K562 (cell line): ENCODE data around the gene DCPS. TPM values are rescaled to one million over a fixed set of nuclear protein-coding genes. Genes with fewer than 3 reads are reported as not detected.

Source experiments
- ATAC-seq: fragments of 200-7000 bp; cut with Tn5 transposase; 3 replicates; pipeline ENCODE4 v1.9.1; 2020; ENCODE audit warnings: moderate library complexity
- BruUV-seq: library from RNA; stranded (reverse); fragments of 400-500 nt; replicated peaks from 2 replicates; lab custom pipeline; 2021; lab: Mats Ljungman, UMichigan
- CTCF ChIA-PET: fragments of 300-600 bp; formaldehyde crosslinking; extraction: SDS; loops from one replicate; lab custom pipeline; 2021; ENCODE audit warnings: low intra/inter-chr PET ratio; lab: Yijun Ruan, JAX
- POLR2A ChIA-PET: fragments of 300-600, 350-650 bp; sonication (Branson Sonifier 250); formaldehyde crosslinking; extraction: SDS; loops from one replicate; lab custom pipeline; 2021; ENCODE audit warnings: antibody characterized with exemption, inconsistent platforms; lab: Yijun Ruan, JAX
- DNase-seq, 4 experiments: peaks; one replicate each; pipeline versions ENCODE4 v3.0.0 to v3.0.0-alpha.2; 2011 to 2018; ENCODE audit warnings: low spot score in 3 of 4, mixed read lengths in 3 of 4; ENCODE audit errors: extremely low read depth in 1 of 4
- FAIRE-seq: peaks from 2 replicates; lab custom pipeline; 2011; peaks lifted over from hg19 to GRCh38; lab: Jason Lieb, UNC
- H2AFZ ChIP-seq: 2 replicates; pipeline ENCODE4 v1.6.0; 2011; ENCODE audit warnings: low read depth, low read length, control low read depth, inconsistent platforms
- H3K27ac ChIP-seq: fragments of 200-600 bp; 3 replicates; pipeline ENCODE4 v1.8.0; 2011; ENCODE audit warnings: low read depth, mild to moderate bottlenecking, control low read depth, inconsistent platforms, low read length, moderate library complexity, mixed read lengths; ENCODE audit errors: extremely low read depth
- H3K27me3 ChIP-seq, 2 experiments: fragments of 300-600 bp in 1 of 2; 2 replicates in 1 of 2; 3 replicates in 1 of 2; pipeline versions ENCODE4 v1.6.0 to v1.8.0; 2011; ENCODE audit warnings: inconsistent platforms in 2 of 2, low read length in 2 of 2, mild to moderate bottlenecking in 1 of 2, mixed read lengths in 1 of 2, moderate library complexity in 1 of 2; ENCODE audit not compliant: control insufficient read depth in 2 of 2, insufficient read depth in 2 of 2
- H3K36me3 ChIP-seq: fragments of 300-600 bp; 3 replicates; pipeline ENCODE4 v1.8.0; 2011; ENCODE audit warnings: mild to moderate bottlenecking, low read length, inconsistent platforms; ENCODE audit not compliant: control insufficient read depth, insufficient read depth
- H3K4me1 ChIP-seq, 2 experiments: fragments of 200-600 bp in 1 of 2; replicated peaks in 1 of 2; 2 replicates in 1 of 2; 3 replicates in 1 of 2; pipeline versions ENCODE4 v1.5.1 to v1.8.0; 2011; ENCODE audit warnings: inconsistent platforms in 2 of 2, low read length in 2 of 2, mild to moderate bottlenecking in 1 of 2, mixed read lengths in 1 of 2, moderate library complexity in 1 of 2; ENCODE audit not compliant: control insufficient read depth in 2 of 2, insufficient read depth in 2 of 2
- H3K4me2 ChIP-seq: 2 replicates; pipeline ENCODE4 v1.6.1; 2011; ENCODE audit warnings: low read length, control low read depth, inconsistent platforms, mixed read lengths; ENCODE audit not compliant: insufficient read depth
- H3K4me3 ChIP-seq: fragments of 200-600 bp; sonication (generic), shearing (Covaris generic); 2 replicates; pipeline ENCODE4 v1.5.1; 2016; ENCODE audit warnings: control low read depth, inconsistent platforms
- H3K79me2 ChIP-seq: fragments of 200-600 bp; 3 replicates; pipeline ENCODE4 v1.8.0; 2011; ENCODE audit warnings: low read length, inconsistent platforms; ENCODE audit not compliant: control insufficient read depth, insufficient read depth
- H3K9ac ChIP-seq, 2 experiments: 2 replicates each; pipeline versions ENCODE4 v1.6.0 to v1.6.1; 2011; ENCODE audit warnings: low read depth in 2 of 2, low read length in 2 of 2, control low read depth in 1 of 2, inconsistent platforms in 1 of 2, mild to moderate bottlenecking in 1 of 2, mixed read lengths in 1 of 2; ENCODE audit not compliant: insufficient read depth in 1 of 2
- H3K9me1 ChIP-seq: one replicate; pipeline ENCODE4 v1.6.0; 2011; ENCODE audit warnings: inconsistent platforms, mild to moderate bottlenecking, low read length, moderate library complexity; ENCODE audit not compliant: control insufficient read depth, insufficient read depth
- H3K9me3 ChIP-seq: replicated peaks from 2 replicates; pipeline ENCODE4 v1.5.1; 2011; ENCODE audit warnings: low read depth, low read length, inconsistent platforms; ENCODE audit not compliant: control insufficient read depth, insufficient read depth
- H4K20me1 ChIP-seq: replicated peaks from 2 replicates; pipeline ENCODE4 v1.6.1; 2011; ENCODE audit warnings: low read length, inconsistent platforms, mixed read lengths; ENCODE audit not compliant: control insufficient read depth, insufficient read depth
- ARID1B ChIP-seq: fragments of 450-650 bp; IDR thresholded peaks from 2 replicates; pipeline ENCODE4 v1.6.1; 2016; ENCODE audit warnings: antibody characterized with exemption, mild to moderate bottlenecking, inconsistent platforms
- CTCF ChIP-seq, 3 experiments: IDR thresholded peaks in 2 of 3; conservative IDR thresholded peaks in 1 of 3; 2 replicates each; pipeline ENCODE4 v1.5.1; 2011 to 2012; ENCODE audit warnings: low read length in 3 of 3, mild to moderate bottlenecking in 3 of 3, control low read depth in 2 of 3, improper control_type of control experiment in 1 of 3, inconsistent platforms in 1 of 3, low read depth in 1 of 3, mixed read lengths in 1 of 3, moderate library complexity in 1 of 3; ENCODE audit not compliant: insufficient read depth in 2 of 3
- DEAF1 ChIP-seq: fragments of 450-650 bp; formaldehyde crosslinking; IDR thresholded peaks from 2 replicates; pipeline ENCODE4 v1.4.0; 2020; ENCODE audit warnings: mild to moderate bottlenecking, moderate library complexity
- KLF16 ChIP-seq: IDR thresholded peaks from 2 replicates; pipeline ENCODE4 v1.6.1; 2016; ENCODE audit warnings: antibody characterized with exemption
- RAD21 ChIP-seq, 2 experiments: fragments of 250-450 bp in 1 of 2; fragments of 450-650 bp in 1 of 2; sonication (Bioruptor Pico) in 1 of 2; formaldehyde crosslinking in 1 of 2; IDR thresholded peaks in 1 of 2; conservative IDR thresholded peaks in 1 of 2; 2 replicates each; pipeline versions ENCODE4 v1.4.0 to v1.8.0; 2020 to 2022; ENCODE audit warnings: mild to moderate bottlenecking in 2 of 2, moderate library complexity in 1 of 2
- RCOR1 ChIP-seq, 2 experiments: IDR thresholded peaks; 2 replicates each; pipeline ENCODE4 v1.6.1; 2012; ENCODE audit warnings: low read depth in 2 of 2, low read length in 2 of 2, borderline replicate concordance in 1 of 2, improper control_type of control experiment in 1 of 2
- SOX6 ChIP-seq: fragments of 450-650 bp; IDR thresholded peaks from 2 replicates; pipeline ENCODE4 v1.6.1; 2014; ENCODE audit warnings: mild to moderate bottlenecking
- STAG1 ChIP-seq: sonication (generic); formaldehyde crosslinking; IDR thresholded peaks from 2 replicates; pipeline ENCODE4 v1.5.0; 2020; ENCODE audit warnings: missing genetic modification reagents, borderline replicate concordance
- ZNF398 ChIP-seq: fragments of 250-450 bp; sonication (Bioruptor Pico); IDR thresholded peaks from 2 replicates; pipeline ENCODE4 v1.8.0; 2021; ENCODE audit warnings: moderate library complexity, mild to moderate bottlenecking, inconsistent platforms
- whole genome bisulfite sequencing: fragments of 100-300 bp; shearing (Covaris generic); methylation state at CpG from one replicate; pipeline ENCODE4 v1.1.6; 2016; ENCODE audit warnings: low coverage, mixed read lengths; ENCODE audit not compliant: insufficient coverage; ENCODE audit errors: missing lambda C conversion rate; 5-methylcytosine and 5-hydroxymethylcytosine counted together
- in situ Hi-C: fragments of 300-500 bp; cut with MboI; formaldehyde crosslinking; loops from 4 replicates; pipeline ENCODE4 v1.15.0; 2018; ENCODE audit warnings: inconsistent platforms, mixed read lengths
- intact Hi-C: fragments of 100-400 bp; cut with micrococcal nuclease; formaldehyde crosslinking; loops from 2 replicates; pipeline ENCODE4 v1.14.2; 2022
- polyA plus RNA-seq, 8 experiments: library from polyadenylated mRNA; depleted of rRNA in 4 of 8; stranded (reverse) in 5 of 8; unstranded in 3 of 8; fragments of >200 nt; fragmentation: Nextera tagmentation in 2 of 8; fragmentation: Illumina TruSeq in 1 of 8; extraction: Ambion mirVana in 2 of 8; extraction: Trizol in 1 of 8; gene quantifications; 2 replicates each; pipeline versions ENCODE4 v1.2.1 to v1.2.3, GENCODE V29; 2011 to 2014; ENCODE audit warnings: inconsistent platforms in 1 of 8, missing spikeins in 1 of 8
- total RNA-seq, 7 experiments: library from RNA; depleted of rRNA in 6 of 7; stranded (reverse); fragments of >200 nt in 6 of 7; fragmentation: Illumina TruSeq in 2 of 7; extraction: Trizol in 2 of 7; gene quantifications; 2 replicates each; pipeline versions ENCODE4 v1.2.1 to v1.2.3, GENCODE V29; 2011 to 2021; ENCODE audit warnings: low replicate concordance in 1 of 7

Gene DCPS
- total and polyA plus RNA-seq, 9 of the 15 experiments (the other 6 are each of a cell fraction or from before 2014, with no cell fraction given): 8.7 to 38.1 (median 17.9) TPM

DNA sequence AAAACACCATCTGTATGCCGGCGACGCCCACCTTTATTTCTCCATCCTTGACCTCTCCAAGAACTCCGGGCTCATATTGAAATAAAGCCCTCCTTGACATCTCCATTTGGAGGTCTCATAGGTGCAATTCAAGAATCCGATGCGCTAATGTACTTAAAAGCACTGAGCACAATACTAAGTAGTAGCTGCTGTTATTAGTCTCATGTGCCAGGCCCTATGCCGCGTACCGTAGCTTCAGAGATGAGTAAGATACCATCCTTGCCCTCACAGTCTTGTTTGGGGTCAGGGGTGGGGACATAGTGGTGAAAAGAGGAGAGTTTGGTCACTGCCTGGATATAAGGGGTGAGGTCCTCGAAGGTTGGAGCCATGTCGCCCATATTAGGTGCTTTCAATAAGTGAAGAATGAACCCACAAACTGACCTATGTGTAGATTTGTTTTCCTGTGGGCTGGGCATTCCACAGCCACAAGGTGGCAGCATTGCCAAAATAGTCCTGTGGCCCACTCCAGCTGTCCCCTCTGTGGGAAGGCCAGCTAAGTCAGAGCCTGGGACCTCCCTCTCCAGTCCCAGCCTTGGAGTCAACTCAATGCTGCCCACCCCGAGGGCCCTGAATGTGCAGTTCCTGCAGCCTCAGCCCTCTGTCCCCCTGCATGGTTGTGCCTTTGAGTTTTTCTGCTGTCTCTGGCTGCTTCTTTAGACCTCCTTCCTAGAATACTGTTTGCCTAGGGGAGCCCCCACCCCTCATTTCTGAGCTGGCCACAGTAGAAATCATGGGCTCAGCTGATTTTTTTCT lies 6.5 kb downstream of the DCPS start:
- ChIA-PET POLR2A (interaction anchor here (0.6 to 1.1 kb wide), 4 partner anchors 10 to 170 kb away, joined by 3 read pairs; no protein-coding TSS in a partner anchor), CTCF (interaction anchor here (1.4 to 3.6 kb wide), 4 partner anchors 49 to 170 kb away, joined by 5 to 27 read pairs (median 10); no protein-coding TSS in a partner anchor)
- ATAC-seq (peak; percentile 98), DNase-seq (peak; percentile 72 to 83 (median 74)), FAIRE-seq (peak; percentile 94)
- no peaks in the 10 kb centered on the region for H3K79me2 ChIP-seq
- no peak overlapping the region for H2AFZ ChIP-seq
- no peak overlapping the region for H3K9ac ChIP-seq
- H3K9me3 ChIP-seq: no peaks in the 10 kb centered on the region
- H3K4me2 ChIP-seq: no peak overlapping the region
- intact Hi-C loops: loop anchor here (1.0 to 5.0 kb wide), 5 partner anchors 46 to 170 kb away; no protein-coding TSS in a partner anchor
- H3K36me3 ChIP-seq: peaks cover 8% of the 10 kb centered on the region; the same call in 2 of the 3 replicates
- 57% methylated on average over 12 of the region's 12 CpGs for WGBS
- no peak overlapping the region for H3K4me3 ChIP-seq
- in situ Hi-C loops: loop anchor here (25.0 kb wide), 2 partner anchors 102 to 677 kb away; no protein-coding TSS in a partner anchor
- no peaks in the 10 kb centered on the region for H3K9me1 ChIP-seq
- H4K20me1 ChIP-seq: no peaks in the 10 kb centered on the region; the same call in 1 of the 2 replicates
- BruUV-seq: no TSS peak
- H3K4me1 ChIP-seq: no peaks in the 10 kb centered on the region
- H3K27me3 ChIP-seq: no peaks in the 10 kb centered on the region; a peak in 1 of 5 replicates
- H3K27ac ChIP-seq: no peak overlapping the region
- TF ChIP-seq RAD21 (CRISPR knock-in tag; conservative IDR thresholded peaks at IDR 0.05 in 1 of 2, IDR thresholded peaks at IDR 0.05 in 1 of 2): peak; percentile 95 to 99
- TF ChIP-seq ZNF398 (CRISPR knock-in tag): no peak
- TF ChIP-seq SOX6: no peak
- peak; percentile 83 for TF ChIP-seq DEAF1 (CRISPR knock-in tag)
- peak; percentile 85 to 96 (median 92) for TF ChIP-seq CTCF (IDR thresholded peaks at IDR 0.05 in 2 of 3, conservative IDR thresholded peaks at IDR 0.05 in 1 of 3; ENCODE audit: insufficient read depth in 2 of 3, low read depth in 1 of 3, low read length in 3 of 3)
- peak in 1 of 2 experiments; percentile 40; a peak in 1 of 4 replicates for TF ChIP-seq RCOR1 (IDR thresholded peaks at IDR 0.05; ENCODE audit: borderline replicate concordance in 1 of 2, low read depth in 2 of 2, low read length in 2 of 2)
- peak; percentile 66; the same call in 1 of the 2 replicates for TF ChIP-seq STAG1
- TF ChIP-seq ARID1B: no peak
- no peak for TF ChIP-seq KLF16
